Measurements from ENCODE around the gene DHRS2.

- TF ChIP-seq, protein P1, sequence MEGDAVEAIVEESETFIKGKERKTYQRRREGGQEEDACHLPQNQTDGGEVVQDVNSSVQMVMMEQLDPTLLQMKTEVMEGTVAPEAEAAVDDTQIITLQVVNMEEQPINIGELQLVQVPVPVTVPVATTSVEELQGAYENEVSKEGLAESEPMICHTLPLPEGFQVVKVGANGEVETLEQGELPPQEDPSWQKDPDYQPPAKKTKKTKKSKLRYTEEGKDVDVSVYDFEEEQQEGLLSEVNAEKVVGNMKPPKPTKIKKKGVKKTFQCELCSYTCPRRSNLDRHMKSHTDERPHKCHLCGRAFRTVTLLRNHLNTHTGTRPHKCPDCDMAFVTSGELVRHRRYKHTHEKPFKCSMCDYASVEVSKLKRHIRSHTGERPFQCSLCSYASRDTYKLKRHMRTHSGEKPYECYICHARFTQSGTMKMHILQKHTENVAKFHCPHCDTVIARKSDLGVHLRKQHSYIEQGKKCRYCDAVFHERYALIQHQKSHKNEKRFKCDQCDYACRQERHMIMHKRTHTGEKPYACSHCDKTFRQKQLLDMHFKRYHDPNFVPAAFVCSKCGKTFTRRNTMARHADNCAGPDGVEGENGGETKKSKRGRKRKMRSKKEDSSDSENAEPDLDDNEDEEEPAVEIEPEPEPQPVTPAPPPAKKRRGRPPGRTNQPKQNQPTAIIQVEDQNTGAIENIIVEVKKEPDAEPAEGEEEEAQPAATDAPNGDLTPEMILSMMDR (IDR thresholded peaks at IDR 0.05; ENCODE audit: borderline replicate concordance, extremely low read depth, low read length, poor library complexity, severe bottlenecking): no peak
- no peak for TF ChIP-seq EZH2 (IDR thresholded peaks at IDR 0.05; ENCODE audit: borderline replicate concordance, low read depth, low read length, severe bottlenecking)
These were observed 35.4 kb upstream of the DHRS2 start for GRCh38 chr14:23600806-23601205.

Measured in DND-41 (cell line).